Neural cell (in vitro differentiated cells): Measurements from ENCODE around the gene PPIB.

Source experiments
- CTCF ChIP-seq: fragments of 450-650 bp; IDR thresholded peaks from 2 replicates; pipeline ENCODE4 v1.5.1; 2014; ENCODE audit warnings: antibody characterized with exemption, mild to moderate bottlenecking, moderate library complexity; ENCODE audit not compliant: poor library complexity, severe bottlenecking
- POLR2AphosphoS5 ChIP-seq: IDR thresholded peaks from 2 replicates; pipeline ENCODE4 v1.6.1; 2012
- RAD21 ChIP-seq: fragments of 450-650 bp; conservative IDR thresholded peaks from 2 replicates; pipeline ENCODE4 v1.6.1; 2014; ENCODE audit warnings: antibody characterized with exemption, mild to moderate bottlenecking, moderate library complexity
- REST ChIP-seq: IDR thresholded peaks from 2 replicates; pipeline ENCODE4 v1.6.1; 2012; ENCODE audit warnings: borderline replicate concordance
- SMC3 ChIP-seq: fragments of 450-650 bp; conservative IDR thresholded peaks from 2 replicates; pipeline ENCODE4 v1.6.1; 2014; ENCODE audit warnings: antibody characterized with exemption, mild to moderate bottlenecking, moderate library complexity; ENCODE audit not compliant: poor library complexity

GRCh38 chr15:64148581-64148980 is 14.2 kb downstream of the PPIB start:
- TF ChIP-seq RAD21 (no peak), CTCF (no peak), POLR2AphosphoS5 (no peak), SMC3 (no peak), REST (no peak)
